ENCODE measurements around the gene TFIP11.

DNA sequence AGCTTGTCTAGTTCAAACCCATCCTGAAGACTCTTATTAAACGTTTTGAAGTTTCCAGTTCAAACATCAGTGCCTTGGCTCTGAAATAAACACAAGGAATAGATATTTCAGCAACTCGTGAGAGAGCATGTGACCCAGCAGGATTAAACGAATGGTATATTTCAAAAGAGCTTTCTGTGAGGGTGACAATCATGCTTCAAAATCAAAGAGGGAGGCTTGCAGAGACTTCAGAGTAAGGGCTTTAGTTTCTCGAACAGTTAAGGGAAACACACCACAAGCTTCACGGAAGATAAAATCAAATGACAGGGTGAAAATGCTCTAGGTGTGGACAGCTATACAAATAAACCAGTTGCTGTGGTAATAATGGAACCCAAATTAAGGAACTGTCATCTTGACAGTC lies 30.1 kb downstream of the TFIP11 start:
- TF ChIP-seq POLR2AphosphoS5 (IDR thresholded peaks at IDR 0.05; ENCODE audit: borderline replicate concordance, low read depth, low read length) (no peak), EZH2 (IDR thresholded peaks at IDR 0.05) (no peak), FOXP2 (optimal IDR thresholded peaks at IDR 0.05; ENCODE audit: control extremely low read depth, extremely low read length, insufficient read depth) (no peak)

Data from SK-N-MC (cell line).